B cell (primary cell): ENCODE measurements around the gene DDA1. TPM values are rescaled to one million over a fixed set of nuclear protein-coding genes. Genes with fewer than 3 reads are reported as not detected.
A peak's percentile ranks its signal among the peaks of the same experiment; 100 is the strongest.

Experiments
- ATAC-seq: fragments of 200-7000 bp; cut with Tn5 transposase; one replicate; pipeline ENCODE4 v1.10.0; 2021; ENCODE audit warnings: low read depth, mild to moderate bottlenecking, moderate number of reproducible peaks, moderate library complexity
- CTCF ChIA-PET: fragments of 350-600 bp; sonication (Branson Sonifier 250); formaldehyde crosslinking; loops from one replicate; lab custom pipeline; 2021; ENCODE audit warnings: antibody characterized with exemption, inconsistent platforms; lab: Charles Lee
- POLR2A ChIA-PET: fragments of 350-600 bp; sonication (Branson Sonifier 250); formaldehyde crosslinking; loops from one replicate; lab custom pipeline; 2021; ENCODE audit warnings: antibody characterized with exemption; lab: Charles Lee
- DNase-seq: peaks from one replicate; pipeline ENCODE4 v3.0.0; 2013
- H2AFZ ChIP-seq: 2 replicates; pipeline ENCODE4 v1.6.1; 2012; ENCODE audit warnings: mild to moderate bottlenecking, low read depth, low read length; ENCODE audit not compliant: insufficient read depth, poor library complexity, severe bottlenecking
- H3K27ac ChIP-seq, 2 donors: 1 replicate in 1 of 2; 2 replicates in 1 of 2; pipeline ENCODE4 v1.5.1; 2012 to 2013; ENCODE audit warnings: low read length in 2 of 2, mild to moderate bottlenecking in 2 of 2, moderate library complexity in 1 of 2
- H3K27me3 ChIP-seq, 4 experiments: fragments of 200-600 bp in 1 of 4; sonication (generic) in 1 of 4; replicated peaks in 1 of 4; 1 replicate in 2 of 4; 2 replicates in 2 of 4; pipeline versions ENCODE4 v1.6.1 to v1.7.0; 2013 to 2016; ENCODE audit warnings: low read length in 3 of 4, mild to moderate bottlenecking in 2 of 4, mixed read lengths in 1 of 4, moderate library complexity in 1 of 4; ENCODE audit not compliant: insufficient read depth in 4 of 4, control insufficient read depth in 3 of 4; ENCODE audit errors: control extremely low read depth in 1 of 4
- H3K36me3 ChIP-seq, 2 experiments: replicated peaks in 1 of 2; 1 replicate in 1 of 2; 2 replicates in 1 of 2; pipeline versions ENCODE4 v1.6.1 to v1.7.1; 2013; ENCODE audit warnings: low read length in 1 of 2; ENCODE audit not compliant: insufficient read depth in 2 of 2, control insufficient read depth in 1 of 2; ENCODE audit errors: control extremely low read depth in 1 of 2, extremely low read depth in 1 of 2
- H3K4me1 ChIP-seq, 2 donors: fragments of 200-600 bp in 1 of 2; sonication (generic) in 1 of 2; 1 replicate in 1 of 2; 2 replicates in 1 of 2; pipeline versions ENCODE4 v1.5.1 to v1.6.1; 2013 to 2017; ENCODE audit warnings: low read length in 2 of 2; ENCODE audit not compliant: control insufficient read depth in 2 of 2, insufficient read depth in 2 of 2
- H3K4me2 ChIP-seq: replicated peaks from 2 replicates; pipeline ENCODE3; 2012; ENCODE audit warnings: mild to moderate bottlenecking, low read depth, low read length; ENCODE audit not compliant: poor library complexity, severe bottlenecking
- H3K4me3 ChIP-seq, 5 experiments: fragments of 200-600 bp in 1 of 5; sonication (generic) in 1 of 5; 1 replicate in 3 of 5; 2 replicates in 2 of 5; pipeline versions ENCODE4 v1.5.1 to v1.7.0; 2011 to 2016; ENCODE audit warnings: low read length in 4 of 5, mild to moderate bottlenecking in 4 of 5, low read depth in 2 of 5, control low read depth in 1 of 5, moderate library complexity in 1 of 5; ENCODE audit not compliant: insufficient read depth in 1 of 5; ENCODE audit errors: control extremely low read depth in 1 of 5, extremely low read depth in 1 of 5
- H3K79me2 ChIP-seq: fragments of 200-600 bp; sonication (generic); one replicate; pipeline ENCODE4 v1.6.0; 2016; ENCODE audit warnings: low read length; ENCODE audit not compliant: control insufficient read depth, insufficient read depth
- H3K9ac ChIP-seq: fragments of 200-600 bp; sonication (generic); 2 replicates; pipeline ENCODE4 v1.6.1; 2017; ENCODE audit warnings: mild to moderate bottlenecking, low read length, moderate library complexity
- H3K9me3 ChIP-seq, 3 donors: one replicate each; pipeline versions ENCODE4 v1.6.1 to v1.7.1; 2013; ENCODE audit warnings: low read length in 2 of 3; ENCODE audit not compliant: control insufficient read depth in 2 of 3, insufficient read depth in 1 of 3; ENCODE audit errors: control extremely low read depth in 1 of 3
- H4K20me1 ChIP-seq: 2 replicates; pipeline ENCODE4 v1.6.0; 2012; ENCODE audit warnings: mild to moderate bottlenecking, low read length; ENCODE audit not compliant: insufficient read depth, control insufficient read depth, poor library complexity, severe bottlenecking
- H3K27ac Mint-ChIP-seq: one replicate; pipeline ENCODE4 v1.8.0; 2021; ENCODE audit warnings: mixed read lengths
- H3K27me3 Mint-ChIP-seq: one replicate; pipeline ENCODE4 v1.8.0; 2021; ENCODE audit warnings: mixed read lengths
- H3K4me1 Mint-ChIP-seq: one replicate; pipeline ENCODE4 v1.8.0; 2021; ENCODE audit warnings: mixed read lengths
- H3K4me3 Mint-ChIP-seq: one replicate; pipeline ENCODE4 v1.8.0; 2021; ENCODE audit warnings: mixed read lengths
- H3K9me3 Mint-ChIP-seq: one replicate; pipeline ENCODE4 v1.8.0; 2022; ENCODE audit warnings: mixed read lengths; ENCODE audit not compliant: insufficient read depth
- CTCF ChIP-seq: fragments of 200-600 bp; IDR thresholded peaks from one replicate; pipeline ENCODE4 v1.8.0; 2022; ENCODE audit warnings: antibody characterized with exemption, mild to moderate bottlenecking
- EZH2 ChIP-seq: IDR thresholded peaks from 2 replicates; pipeline ENCODE4 v1.6.1; 2012; ENCODE audit warnings: borderline replicate concordance, low read depth, mild to moderate bottlenecking, moderate library complexity, low read length; ENCODE audit not compliant: insufficient read depth, poor library complexity, severe bottlenecking
- WGBS: methylation state at CpG from one replicate; pipeline ENCODE4 v1.1.5; 2013; ENCODE audit warnings: missing lambda C conversion rate; ENCODE audit not compliant: insufficient coverage; 5-methylcytosine and 5-hydroxymethylcytosine counted together
- intact Hi-C: fragments of 100-400 bp; cut with micrococcal nuclease; formaldehyde crosslinking; loops from one replicate; pipeline ENCODE4 v1.10.0; 2022
- polyA plus RNA-seq: library from polyadenylated mRNA; depleted of rRNA; stranded (reverse); fragments of >200 nt; gene quantifications from 2 replicates; pipeline ENCODE4 v1.2.3, GENCODE V29; 2012
- total RNA-seq, 2 donors: library from RNA; stranded (reverse); fragments of 120-200 nt in 1 of 2; gene quantifications; 1 replicate in 1 of 2; 2 replicates in 1 of 2; pipeline versions ENCODE4 v1.2.3 to v1.2.4, GENCODE V29; 2013 to 2022

The DDA1 gene
- total and polyA plus RNA-seq, 2 donors (not counting 1 experiment from before 2014, with no cell fraction given): 38.4 TPM

DNA sequence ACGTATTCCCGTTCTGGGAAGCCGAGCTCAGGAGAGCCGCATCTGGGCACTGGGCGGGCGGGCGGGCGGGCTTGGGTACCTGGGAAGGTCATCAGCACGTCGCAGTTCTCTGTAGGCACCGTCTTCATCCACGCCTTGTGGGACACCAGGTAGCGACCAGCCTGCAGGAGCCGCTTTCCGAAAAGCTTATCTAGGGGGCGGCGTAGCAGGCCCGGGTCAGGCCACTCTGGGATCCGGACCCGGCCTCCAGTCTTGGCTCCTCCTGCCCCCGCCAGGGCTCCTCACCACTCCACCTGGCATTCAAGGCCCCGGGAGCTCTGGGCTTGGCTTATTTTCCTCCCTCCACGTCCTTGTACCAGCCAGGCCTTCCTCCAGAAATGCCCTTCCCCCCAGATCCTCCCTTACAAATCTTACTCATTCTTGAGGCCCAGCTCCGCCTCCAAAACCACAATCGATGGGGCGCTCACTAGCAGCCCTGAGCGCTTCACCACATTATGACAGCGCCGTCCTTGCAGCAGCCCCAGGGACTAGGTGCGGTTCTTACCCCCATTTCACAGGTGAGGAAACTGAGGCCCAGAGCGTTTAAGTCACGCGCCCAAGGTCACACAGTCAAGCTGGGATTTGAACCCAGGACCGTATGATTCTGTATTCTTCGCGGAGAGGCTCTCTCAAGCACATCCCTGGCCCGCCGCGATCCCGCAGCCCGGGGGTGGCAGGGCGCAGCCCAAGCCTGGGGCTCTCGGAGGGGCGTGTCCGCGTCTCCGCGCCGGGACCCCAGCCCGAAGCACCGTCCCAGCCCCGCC is 24.4 kb downstream of the DDA1 start:
- H3K27me3 Mint-ChIP-seq: peaks cover 6% of the 10 kb centered on the region
- H3K4me3 Mint-ChIP-seq: peak overlapping the region; percentile 85
- H3K4me1 Mint-ChIP-seq: peaks cover 47% of the 10 kb centered on the region
- Histone ChIP-seq H3K4me2 (peak overlapping the region; percentile 97), H4K20me1 (no peaks in the 10 kb centered on the region), H3K27ac (no peak overlapping the region), H3K79me2 (peaks cover 9% of the 10 kb centered on the region), H3K4me1 (peaks cover 31 to 42% of the 10 kb centered on the region in 2 donors), H3K9ac (peak overlapping the region; percentile 75), H3K9me3 (peaks cover 0 to 10% (median 0%) of the 10 kb centered on the region in 3 donors), H3K27me3 (peaks cover 0 to 25% (median 1%) of the 10 kb centered on the region in 4 experiments), H3K36me3 (no peaks in the 10 kb centered on the region), H3K4me3 (peak overlapping the region in 4 of 5 experiments; percentile 44 to 71 (median 64)), H2AFZ (peak overlapping the region; percentile 99)
- DNase-seq (peak; percentile 68), ATAC-seq (peak; percentile 4)
- H3K9me3 Mint-ChIP-seq: no peaks in the 10 kb centered on the region
- TF ChIP-seq EZH2: no peak
- TF ChIP-seq CTCF: no peak
- 39% methylated on average over 52 of the region's 52 CpGs for WGBS
- peak overlapping the region; percentile 71 for H3K27ac Mint-ChIP-seq
- intact Hi-C loops: no loop called here
- CTCF ChIA-PET: interaction anchor here (0.8 to 1.8 kb wide), 6 partner anchors 10 to 52 kb away, joined by 3 to 13 read pairs (median 4); partner anchors contain the start of gene MRPL34
- POLR2A ChIA-PET: interaction anchor here (0.5 to 1.4 kb wide), 3 partner anchors 25 to 28 kb away, joined by 3 to 4 read pairs (median 3); partner anchors contain the start of gene DDA1
